PC-9 (cell line): Measurements from ENCODE around the gene EP400. TPM values are rescaled to one million over a fixed set of nuclear protein-coding genes. Genes with fewer than 3 reads are reported as not detected.

Source experiments
- BruUV-seq: library from RNA; stranded (reverse); fragments of 400-500 nt; replicated peaks from 2 replicates; lab custom pipeline; 2021; lab: Mats Ljungman, UMichigan
- CTCF ChIA-PET: fragments of 300-600 bp; sonication (Branson Sonifier 250); formaldehyde crosslinking; loops from one replicate; lab custom pipeline; 2022; ENCODE audit warnings: antibody characterized with exemption; lab: Charles Lee
- POLR2A ChIA-PET: fragments of 300-600 bp; sonication (Branson Sonifier 250); formaldehyde crosslinking; loops from one replicate; lab custom pipeline; 2022; ENCODE audit warnings: antibody characterized with exemption; ENCODE audit not compliant: unreplicated experiment; lab: Charles Lee
- DNase-seq, 2 experiments: peaks; one replicate each; pipeline versions ENCODE4 v3.0.0 to v3.0.0-alpha.2; 2015 to 2022; ENCODE audit warnings: mixed read lengths in 1 of 2
- H2AFZ ChIP-seq: fragments of 200-600 bp; sonication (generic); 2 replicates; pipeline ENCODE4 v1.8.1; 2017; ENCODE audit warnings: antibody characterized with exemption
- H3F3A ChIP-seq: fragments of 200-600 bp; sonication (generic); 2 replicates; pipeline ENCODE4 v1.8.1; 2017; ENCODE audit warnings: antibody characterized with exemption, mild to moderate bottlenecking, low read depth; ENCODE audit not compliant: insufficient read depth
- H3K27ac ChIP-seq: fragments of 200-600 bp; sonication (generic); 2 replicates; pipeline ENCODE4 v1.6.1; 2016; ENCODE audit warnings: mixed run types
- H3K27me3 ChIP-seq: fragments of 200-600 bp; sonication (generic); 2 replicates; pipeline ENCODE4 v1.6.1; 2016; ENCODE audit warnings: low read depth, mixed run types; ENCODE audit not compliant: insufficient read depth
- H3K36me3 ChIP-seq: fragments of 200-600 bp; sonication (generic); 2 replicates; pipeline ENCODE4 v1.6.1; 2016; ENCODE audit warnings: low read depth, mixed run types
- H3K4me1 ChIP-seq: fragments of 200-600 bp; sonication (generic); replicated peaks from 2 replicates; pipeline ENCODE4 v1.6.1; 2016; ENCODE audit warnings: mixed run types; ENCODE audit not compliant: insufficient read depth
- H3K4me2 ChIP-seq: fragments of 200-600 bp; sonication (generic); 2 replicates; pipeline ENCODE4 v1.6.1; 2017; ENCODE audit warnings: mixed run types
- H3K4me3 ChIP-seq: fragments of 200-600 bp; sonication (generic); 2 replicates; pipeline ENCODE4 v1.6.1; 2016; ENCODE audit warnings: mixed run types
- H3K79me2 ChIP-seq: fragments of 200-600 bp; sonication (generic); 2 replicates; pipeline ENCODE4 v1.6.1; 2017; ENCODE audit warnings: low read depth, mixed run types
- H3K9me2 ChIP-seq: fragments of 200-600 bp; sonication (generic); 2 replicates; pipeline ENCODE4 v1.8.1; 2017; ENCODE audit warnings: mild to moderate bottlenecking; ENCODE audit not compliant: insufficient read depth
- H3K9me3 ChIP-seq: fragments of 200-600 bp; sonication (generic); 2 replicates; pipeline ENCODE4 v1.8.1; 2016; ENCODE audit warnings: low read depth; ENCODE audit not compliant: insufficient read depth
- H4K20me1 ChIP-seq: fragments of 200-600 bp; sonication (generic); 2 replicates; pipeline ENCODE4 v1.8.1; 2017; ENCODE audit not compliant: insufficient read depth
- EZH2 ChIP-seq: fragments of 200-600 bp; sonication (generic); IDR thresholded peaks from 2 replicates; pipeline ENCODE4 v1.8.0; 2017; ENCODE audit warnings: antibody characterized with exemption, low read depth
- intact Hi-C: fragments of 100-400 bp; cut with micrococcal nuclease; formaldehyde crosslinking; loops from one replicate; pipeline ENCODE4 v1.10.0; 2022; ENCODE audit not compliant: unreplicated experiment
- total RNA-seq: library from RNA; stranded (reverse); gene quantifications from 2 replicates; pipeline ENCODE4 v1.2.3, GENCODE V29; 2021
- TF ChIP-seq, protein P1 (sequence below): fragments of 200-600 bp; sonication (generic); conservative IDR thresholded peaks from 2 replicates; pipeline ENCODE4 v1.6.1; 2017; ENCODE audit warnings: mixed run types, antibody characterized with exemption, mild to moderate bottlenecking, moderate library complexity

EP400 gene
- total RNA-seq, 1 experiment from 2014 or later = 50.3 TPM

DNA sequence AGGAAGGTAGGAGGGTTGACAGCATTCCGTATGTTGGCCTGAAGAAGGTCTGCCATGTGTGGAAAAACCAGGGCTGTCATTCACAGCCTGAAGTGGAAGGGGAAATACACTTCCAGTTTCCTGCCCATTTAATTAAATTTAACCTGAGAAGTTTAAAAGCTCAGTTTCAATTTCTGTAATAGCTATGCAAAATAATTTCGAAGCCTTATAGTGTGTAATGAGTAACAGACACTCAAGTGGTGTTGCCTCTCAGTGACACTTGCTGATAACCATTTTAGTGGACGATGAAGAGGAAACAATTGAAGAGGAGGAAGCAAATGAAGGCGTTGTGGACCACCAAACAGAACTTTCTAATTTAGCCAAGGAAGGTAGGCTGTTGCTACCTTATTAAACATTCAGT, 44.8 kb downstream of the EP400 start:
- peaks cover 20% of the 10 kb centered on the region; the same call in 1 of the 2 replicates for H3K36me3 ChIP-seq
- no peak for DNase-seq
- H3K9me3 ChIP-seq = no peaks in the 10 kb centered on the region
- no peak overlapping the region for H3K27ac ChIP-seq
- no peaks in the 10 kb centered on the region for H3K9me2 ChIP-seq
- CTCF ChIA-PET = no interaction called here
- no peak overlapping the region for H2AFZ ChIP-seq
- no peaks in the 10 kb centered on the region for H3K4me1 ChIP-seq
- H3K4me3 ChIP-seq = no peak overlapping the region
- H3F3A ChIP-seq = peaks cover 11% of the 10 kb centered on the region; the same call in 1 of the 2 replicates
- peaks cover 4% of the 10 kb centered on the region for H4K20me1 ChIP-seq
- intact Hi-C loops = no loop called here
- H3K79me2 ChIP-seq = no peaks in the 10 kb centered on the region
- no peak for TF ChIP-seq EZH2
- TF ChIP-seq, protein P1, sequence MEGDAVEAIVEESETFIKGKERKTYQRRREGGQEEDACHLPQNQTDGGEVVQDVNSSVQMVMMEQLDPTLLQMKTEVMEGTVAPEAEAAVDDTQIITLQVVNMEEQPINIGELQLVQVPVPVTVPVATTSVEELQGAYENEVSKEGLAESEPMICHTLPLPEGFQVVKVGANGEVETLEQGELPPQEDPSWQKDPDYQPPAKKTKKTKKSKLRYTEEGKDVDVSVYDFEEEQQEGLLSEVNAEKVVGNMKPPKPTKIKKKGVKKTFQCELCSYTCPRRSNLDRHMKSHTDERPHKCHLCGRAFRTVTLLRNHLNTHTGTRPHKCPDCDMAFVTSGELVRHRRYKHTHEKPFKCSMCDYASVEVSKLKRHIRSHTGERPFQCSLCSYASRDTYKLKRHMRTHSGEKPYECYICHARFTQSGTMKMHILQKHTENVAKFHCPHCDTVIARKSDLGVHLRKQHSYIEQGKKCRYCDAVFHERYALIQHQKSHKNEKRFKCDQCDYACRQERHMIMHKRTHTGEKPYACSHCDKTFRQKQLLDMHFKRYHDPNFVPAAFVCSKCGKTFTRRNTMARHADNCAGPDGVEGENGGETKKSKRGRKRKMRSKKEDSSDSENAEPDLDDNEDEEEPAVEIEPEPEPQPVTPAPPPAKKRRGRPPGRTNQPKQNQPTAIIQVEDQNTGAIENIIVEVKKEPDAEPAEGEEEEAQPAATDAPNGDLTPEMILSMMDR = no peak
- POLR2A ChIA-PET = no interaction called here
- no peak overlapping the region for H3K4me2 ChIP-seq
- no peaks in the 10 kb centered on the region for H3K27me3 ChIP-seq
- no TSS peak for BruUV-seq

DNA sequence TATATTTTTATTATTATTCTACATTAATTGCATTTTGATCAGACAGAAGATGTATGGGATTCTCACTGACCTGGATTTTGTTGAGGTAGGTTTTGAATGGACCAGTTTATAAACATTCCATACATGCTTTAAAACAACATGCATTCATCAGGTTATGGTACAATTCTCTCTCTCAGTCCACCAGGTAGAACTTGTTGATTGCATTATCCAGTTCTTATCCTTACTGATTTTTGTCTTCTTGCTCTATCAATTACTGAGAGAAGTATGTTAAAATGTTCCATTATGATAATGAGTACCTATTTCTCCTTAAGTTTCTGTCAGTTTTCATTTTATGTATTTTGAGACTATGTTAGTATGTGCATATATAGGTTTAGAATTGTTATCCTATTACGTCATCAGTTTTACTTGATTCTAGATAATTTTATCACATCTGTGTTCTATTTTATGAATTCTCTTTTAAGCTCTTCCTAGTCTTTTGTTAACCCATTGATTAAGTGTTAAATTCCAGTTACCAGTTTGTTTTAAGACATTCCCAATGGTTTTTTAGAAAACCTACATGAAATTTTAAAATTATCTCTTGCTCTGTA, 50.6 kb downstream of the EP400 start:
- Histone ChIP-seq H3K4me1 (no peaks in the 10 kb centered on the region), H3K79me2 (no peaks in the 10 kb centered on the region), H2AFZ (no peak overlapping the region), H4K20me1 (peaks cover 16% of the 10 kb centered on the region), H3K27ac (no peak overlapping the region), H3K4me3 (no peak overlapping the region), H3K36me3 (peaks cover 10% of the 10 kb centered on the region), H3F3A (peaks cover 27% of the 10 kb centered on the region), H3K4me2 (no peak overlapping the region), H3K27me3 (no peaks in the 10 kb centered on the region), H3K9me2 (no peaks in the 10 kb centered on the region), H3K9me3 (no peaks in the 10 kb centered on the region)
- intact Hi-C loops = loop anchor here (5.0 to 10.0 kb wide), 2 partner anchors 163 to 246 kb away; no protein-coding TSS in a partner anchor
- BruUV-seq = no TSS peak
- TF ChIP-seq, protein P1 = no peak
- no peak for TF ChIP-seq EZH2
- ChIA-PET CTCF (interaction anchor here (0.7 kb wide), 1 partner anchor 8 kb away, joined by 3 read pairs; no protein-coding TSS in a partner anchor), POLR2A (no interaction called here)
- no peak for DNase-seq

DNA sequence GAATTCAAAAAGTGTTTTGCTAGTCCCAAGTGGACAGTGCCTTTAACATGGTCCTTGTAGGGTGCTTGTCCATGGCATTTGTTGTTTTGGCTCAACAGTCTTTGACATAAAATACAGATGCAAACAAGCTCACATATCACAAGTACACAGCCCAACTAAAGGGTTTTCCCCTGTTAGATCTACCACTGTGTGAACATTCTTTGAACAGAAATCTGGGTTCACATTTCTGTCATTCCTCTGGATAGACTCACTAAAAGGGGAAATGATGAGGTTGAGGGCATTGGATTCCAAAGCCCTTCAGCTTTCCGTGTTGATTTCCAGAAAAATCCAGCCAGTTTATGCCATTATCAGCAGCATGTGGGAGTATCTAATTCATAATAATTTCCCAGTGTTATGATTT, 54.1 kb downstream of the EP400 start:
- peaks cover 27% of the 10 kb centered on the region for H3K36me3 ChIP-seq
- peaks cover 12% of the 10 kb centered on the region for H4K20me1 ChIP-seq
- no peaks in the 10 kb centered on the region for H3K79me2 ChIP-seq
- no peaks in the 10 kb centered on the region for H3K27me3 ChIP-seq
- ChIA-PET CTCF (interaction anchor here (0.6 kb wide), 1 partner anchor 19 kb away, joined by 3 read pairs; no protein-coding TSS in a partner anchor), POLR2A (no interaction called here)
- H3K27ac ChIP-seq = no peak overlapping the region
- no peaks in the 10 kb centered on the region for H3K4me1 ChIP-seq
- no peaks in the 10 kb centered on the region for H3K9me2 ChIP-seq
- BruUV-seq = no TSS peak
- H3K9me3 ChIP-seq = no peaks in the 10 kb centered on the region
- TF ChIP-seq EZH2 = no peak
- TF ChIP-seq, protein P1 = no peak
- H2AFZ ChIP-seq = no peak overlapping the region
- no peak for DNase-seq
- no peak overlapping the region for H3K4me3 ChIP-seq
- peaks cover 17% of the 10 kb centered on the region; the same call in 1 of the 2 replicates for H3F3A ChIP-seq
- intact Hi-C loops = loop anchor here (5.0 to 10.0 kb wide), 2 partner anchors 167 to 249 kb away; no protein-coding TSS in a partner anchor
- H3K4me2 ChIP-seq = no peak overlapping the region
